ENCODE measurements around the gene C6orf62.

GRCh38 chr6:24692003-24692402 is 27.0 kb downstream of the C6orf62 start:
- TF ChIP-seq CTCF (conservative IDR thresholded peaks at IDR 0.05; ENCODE audit: low read depth in 2 of 2) (no peak), EZH2 (IDR thresholded peaks at IDR 0.05; ENCODE audit: low read depth, unreplicated experiment) (no peak), EZH2phosphoT487 (IDR thresholded peaks at IDR 0.05; ENCODE audit: unreplicated experiment) (no peak), CREB1 (CRISPR knock-in tag; IDR thresholded peaks at IDR 0.05; ENCODE audit: low read depth) (no peak), NANOG (IDR thresholded peaks at IDR 0.05; ENCODE audit: borderline replicate concordance) (no peak), JUNB (IDR thresholded peaks at IDR 0.05; ENCODE audit: unreplicated experiment) (no peak), POLR2AphosphoS5 (IDR thresholded peaks at IDR 0.05; ENCODE audit: low read depth) (no peak), ZNF114 (CRISPR knock-in tag; IDR thresholded peaks at IDR 0.05) (no peak), REST (IDR thresholded peaks at IDR 0.05; ENCODE audit: unreplicated experiment) (no peak)
